Vagina (tissue), 2 donors: Measurements from ENCODE around the gene CUX1.

Experiments
- POLR2A ChIP-seq, 2 donors: fragments of 450-650 bp; IDR thresholded peaks; one replicate each; pipeline ENCODE4 v1.6.1; 2017; ENCODE audit warnings: antibody characterized with exemption in 2 of 2, mild to moderate bottlenecking in 2 of 2, moderate library complexity in 2 of 2
- POLR2AphosphoS5 ChIP-seq, 2 donors: sonication (generic); formaldehyde crosslinking; IDR thresholded peaks; one replicate each; pipeline ENCODE4 v1.9.0; 2017; ENCODE audit warnings: antibody characterized with exemption in 2 of 2, mild to moderate bottlenecking in 2 of 2, low read depth in 1 of 2; ENCODE audit not compliant: insufficient read depth in 1 of 2
- TF ChIP-seq, protein P1 (sequence below), 3 experiments: fragments of 450-650 bp in 2 of 3; fragments of 200-600 bp in 1 of 3; sonication (generic) in 1 of 3; IDR thresholded peaks; one replicate each; pipeline ENCODE4 v1.5.1; 2017 to 2019; ENCODE audit warnings: antibody characterized with exemption in 3 of 3, mild to moderate bottlenecking in 2 of 3, moderate library complexity in 2 of 3

DNA sequence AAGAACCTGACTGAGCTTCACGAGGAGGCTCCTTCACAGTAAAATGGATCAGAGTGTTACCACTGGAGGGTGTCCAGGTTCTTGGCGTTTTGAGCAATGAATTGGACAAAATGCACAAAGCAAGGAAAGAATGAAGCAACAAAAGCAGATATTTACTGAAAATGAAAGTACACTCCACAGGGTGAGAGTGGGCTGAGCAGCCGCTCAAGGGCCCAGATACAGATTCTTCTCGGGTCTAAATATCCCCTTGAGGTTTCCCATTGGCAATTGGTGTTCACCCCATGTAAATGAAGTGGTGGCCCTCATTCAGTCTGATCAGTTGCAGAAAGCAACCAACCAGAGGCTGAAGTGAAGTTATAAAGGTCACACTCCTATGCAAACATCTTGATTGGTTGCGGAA is 254.6 kb downstream of the CUX1 start:
- TF ChIP-seq, protein P1, sequence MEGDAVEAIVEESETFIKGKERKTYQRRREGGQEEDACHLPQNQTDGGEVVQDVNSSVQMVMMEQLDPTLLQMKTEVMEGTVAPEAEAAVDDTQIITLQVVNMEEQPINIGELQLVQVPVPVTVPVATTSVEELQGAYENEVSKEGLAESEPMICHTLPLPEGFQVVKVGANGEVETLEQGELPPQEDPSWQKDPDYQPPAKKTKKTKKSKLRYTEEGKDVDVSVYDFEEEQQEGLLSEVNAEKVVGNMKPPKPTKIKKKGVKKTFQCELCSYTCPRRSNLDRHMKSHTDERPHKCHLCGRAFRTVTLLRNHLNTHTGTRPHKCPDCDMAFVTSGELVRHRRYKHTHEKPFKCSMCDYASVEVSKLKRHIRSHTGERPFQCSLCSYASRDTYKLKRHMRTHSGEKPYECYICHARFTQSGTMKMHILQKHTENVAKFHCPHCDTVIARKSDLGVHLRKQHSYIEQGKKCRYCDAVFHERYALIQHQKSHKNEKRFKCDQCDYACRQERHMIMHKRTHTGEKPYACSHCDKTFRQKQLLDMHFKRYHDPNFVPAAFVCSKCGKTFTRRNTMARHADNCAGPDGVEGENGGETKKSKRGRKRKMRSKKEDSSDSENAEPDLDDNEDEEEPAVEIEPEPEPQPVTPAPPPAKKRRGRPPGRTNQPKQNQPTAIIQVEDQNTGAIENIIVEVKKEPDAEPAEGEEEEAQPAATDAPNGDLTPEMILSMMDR (IDR thresholded peaks at IDR 0.05): no peak
- no peak for TF ChIP-seq POLR2AphosphoS5 (IDR thresholded peaks at IDR 0.05; ENCODE audit: insufficient read depth in 1 of 2, low read depth in 1 of 2)
- no peak for TF ChIP-seq POLR2A (IDR thresholded peaks at IDR 0.05)
